ENCODE data around the gene GON7.
"Not testable (repeated sequence)": the region's sequence is repeated elsewhere in the genome, so short reads cannot be mapped to it uniquely, and the experiment has no call there.

The GON7 gene

GRCh38 chr14:93206793-93207467, at the start of gene GON7, which contains the start of gene UBR7:
Gene GON7 (minus strand): TSS chr14:93207065. CDS start chr14:93207037, 28 bp downstream.
Gene UBR7 (plus strand): TSS chr14:93207256. CDS start chr14:93207292, 36 bp downstream.
- peak; percentile 53 to 70 for DNase-seq (ENCODE audit: low read depth in 2 of 2, low spot score in 1 of 2)

GRCh38 chr14:93249128-93249831, 42.4 kb upstream of the GON7 start:
- DNase-seq (ENCODE audit: low read depth in 2 of 2, low spot score in 1 of 2): no peak

- DNase-seq (ENCODE audit: low read depth in 2 of 2, low spot score in 1 of 2): no peak
These were observed 39.7 kb upstream of the GON7 start for GRCh38 chr14:93246534-93246933.

GRCh38 chr14:93245764-93246420, 39.0 kb upstream of the GON7 start:
- no peak for DNase-seq (ENCODE audit: low read depth in 2 of 2, low spot score in 1 of 2)

- no peak for DNase-seq (ENCODE audit: low read depth in 2 of 2, low spot score in 1 of 2)
These were observed 33.8 kb upstream of the GON7 start for GRCh38 chr14:93240678-93241000.

GRCh38 chr14:93239869-93240677, 33.2 kb upstream of the GON7 start:
- DNase-seq (ENCODE audit: low read depth in 2 of 2, low spot score in 1 of 2): no peak

GRCh38 chr14:93234798-93235197, 27.9 kb upstream of the GON7 start:
- DNase-seq (ENCODE audit: low read depth in 2 of 2, low spot score in 1 of 2): no peak

GRCh38 chr14:93233078-93233477, 26.2 kb upstream of the GON7 start:
- DNase-seq (ENCODE audit: low read depth in 2 of 2, low spot score in 1 of 2): not testable (repeated sequence)

- no peak for DNase-seq (ENCODE audit: low read depth in 2 of 2, low spot score in 1 of 2)
These were observed 25.3 kb upstream of the GON7 start for GRCh38 chr14:93232159-93232558.

- DNase-seq (ENCODE audit: low read depth in 2 of 2, low spot score in 1 of 2): no peak
These were observed 24.5 kb upstream of the GON7 start for GRCh38 chr14:93231129-93231979.

GRCh38 chr14:93230539-93230938, 23.7 kb upstream of the GON7 start:
- DNase-seq (ENCODE audit: low read depth in 2 of 2, low spot score in 1 of 2): no peak

- no peak for DNase-seq (ENCODE audit: low read depth in 2 of 2, low spot score in 1 of 2)
These were observed 21.7 kb upstream of the GON7 start for GRCh38 chr14:93228550-93228949.

GRCh38 chr14:93223565-93223964, 16.7 kb upstream of the GON7 start:
- no peak for DNase-seq (ENCODE audit: low read depth in 2 of 2, low spot score in 1 of 2)

GRCh38 chr14:93220509-93220908, 13.6 kb upstream of the GON7 start:
- no peak for DNase-seq (ENCODE audit: low read depth in 2 of 2, low spot score in 1 of 2)

- peak in 1 of 2 donors; percentile 13 for DNase-seq (ENCODE audit: low read depth in 2 of 2, low spot score in 1 of 2)
These were observed 12.3 kb upstream of the GON7 start for GRCh38 chr14:93219103-93219726.

- DNase-seq (ENCODE audit: low read depth in 2 of 2, low spot score in 1 of 2): no peak
These were observed 7.7 kb upstream of the GON7 start for GRCh38 chr14:93214598-93214997.

GRCh38 chr14:93212432-93212831, 5.6 kb upstream of the GON7 start:
- no peak for DNase-seq (ENCODE audit: low read depth in 2 of 2, low spot score in 1 of 2)

- DNase-seq (ENCODE audit: low read depth in 2 of 2, low spot score in 1 of 2): no peak
These were observed 823 bp upstream of the GON7 start for GRCh38 chr14:93207468-93208308.

- DNase-seq (ENCODE audit: low read depth in 2 of 2, low spot score in 1 of 2): no peak
These were observed 5.6 kb downstream of the GON7 start for GRCh38 chr14:93201155-93201704.

Measured in stimulated activated CD8-positive, alpha-beta memory T cell treated with anti-CD3 and anti-CD28 coated beads, Interleukin-4, amount 100 ng/mL, for 1 hour (primary cell).